T-helper 9 cell (primary cell): ENCODE data around the gene DSG4.

Source experiments
- DNase-seq: peaks from one replicate; pipeline ENCODE4 v3.0.0-alpha.2; 2020

DSG4 gene

GRCh38 chr18:31450409-31450808 lies 73.8 kb downstream of the DSG4 start:
- no peak for DNase-seq

- DNase-seq = no peak
Observed at GRCh38 chr18:31451625-31452024, 75.0 kb downstream of the DSG4 start.

GRCh38 chr18:31454066-31454708 lies 77.6 kb downstream of the DSG4 start:
- no peak for DNase-seq
